Measurements from ENCODE around the gene TIMP4. TPM values are rescaled to one million over a fixed set of nuclear protein-coding genes. Genes with fewer than 3 reads are reported as not detected.

The TIMP4 gene
- total and polyA plus RNA-seq, 8 donors: 0.13 to 11.3 (median 0.46) TPM

DNA sequence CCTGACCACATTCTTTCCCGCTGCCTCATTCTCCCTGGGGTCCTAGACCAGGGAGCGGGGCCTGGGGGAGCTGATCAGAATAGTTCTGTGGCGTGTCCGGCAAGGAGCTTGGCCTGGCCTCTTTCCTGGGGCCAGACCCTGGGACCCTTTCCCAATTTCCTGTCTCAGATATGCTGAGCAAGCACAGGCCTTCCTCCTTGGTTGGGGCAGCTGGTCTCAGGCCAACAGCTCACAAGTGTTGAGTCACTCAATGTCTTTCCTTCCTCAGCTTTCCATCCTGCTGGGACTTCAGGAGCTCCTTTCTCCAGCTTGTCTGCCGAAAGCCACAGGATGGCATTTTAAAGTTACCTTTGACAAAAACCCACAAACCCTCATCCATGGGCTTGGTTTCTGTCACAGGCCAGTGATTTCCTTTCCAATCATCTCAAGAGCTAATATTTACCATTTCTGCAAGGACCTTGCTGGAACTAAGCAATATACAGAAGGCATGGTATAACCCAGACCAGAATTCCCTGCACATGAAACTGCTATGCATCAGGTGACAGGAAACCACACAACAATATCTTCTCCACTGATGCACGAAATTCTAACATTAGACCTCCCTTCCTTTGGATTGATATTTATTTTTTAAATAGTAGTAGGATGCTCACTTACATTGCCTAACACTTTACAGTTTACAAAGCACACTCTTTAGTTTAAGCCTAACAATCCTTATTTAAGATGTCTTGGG is 19.5 kb upstream of the TIMP4 start:
- intact Hi-C loops (cut with DNase I): no loop called here
- H3K9me3 ChIP-seq: no peaks in the 10 kb centered on the region
- H3K27me3 ChIP-seq: no peaks in the 10 kb centered on the region
- TF ChIP-seq, protein P1, sequence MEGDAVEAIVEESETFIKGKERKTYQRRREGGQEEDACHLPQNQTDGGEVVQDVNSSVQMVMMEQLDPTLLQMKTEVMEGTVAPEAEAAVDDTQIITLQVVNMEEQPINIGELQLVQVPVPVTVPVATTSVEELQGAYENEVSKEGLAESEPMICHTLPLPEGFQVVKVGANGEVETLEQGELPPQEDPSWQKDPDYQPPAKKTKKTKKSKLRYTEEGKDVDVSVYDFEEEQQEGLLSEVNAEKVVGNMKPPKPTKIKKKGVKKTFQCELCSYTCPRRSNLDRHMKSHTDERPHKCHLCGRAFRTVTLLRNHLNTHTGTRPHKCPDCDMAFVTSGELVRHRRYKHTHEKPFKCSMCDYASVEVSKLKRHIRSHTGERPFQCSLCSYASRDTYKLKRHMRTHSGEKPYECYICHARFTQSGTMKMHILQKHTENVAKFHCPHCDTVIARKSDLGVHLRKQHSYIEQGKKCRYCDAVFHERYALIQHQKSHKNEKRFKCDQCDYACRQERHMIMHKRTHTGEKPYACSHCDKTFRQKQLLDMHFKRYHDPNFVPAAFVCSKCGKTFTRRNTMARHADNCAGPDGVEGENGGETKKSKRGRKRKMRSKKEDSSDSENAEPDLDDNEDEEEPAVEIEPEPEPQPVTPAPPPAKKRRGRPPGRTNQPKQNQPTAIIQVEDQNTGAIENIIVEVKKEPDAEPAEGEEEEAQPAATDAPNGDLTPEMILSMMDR (IDR thresholded peaks at IDR 0.05): no peak
- ATAC-seq: peak; percentile 4
- peak in 2 of 4 donors; percentile 64 to 79 for DNase-seq
- peaks cover 12 to 53% of the 10 kb centered on the region in 2 donors for H3K4me1 ChIP-seq
- H3K4me3 ChIP-seq: no peak overlapping the region
- H3K36me3 ChIP-seq: no peaks in the 10 kb centered on the region
- peak overlapping the region in 1 of 2 donors; percentile 80 for H3K27ac ChIP-seq

DNA sequence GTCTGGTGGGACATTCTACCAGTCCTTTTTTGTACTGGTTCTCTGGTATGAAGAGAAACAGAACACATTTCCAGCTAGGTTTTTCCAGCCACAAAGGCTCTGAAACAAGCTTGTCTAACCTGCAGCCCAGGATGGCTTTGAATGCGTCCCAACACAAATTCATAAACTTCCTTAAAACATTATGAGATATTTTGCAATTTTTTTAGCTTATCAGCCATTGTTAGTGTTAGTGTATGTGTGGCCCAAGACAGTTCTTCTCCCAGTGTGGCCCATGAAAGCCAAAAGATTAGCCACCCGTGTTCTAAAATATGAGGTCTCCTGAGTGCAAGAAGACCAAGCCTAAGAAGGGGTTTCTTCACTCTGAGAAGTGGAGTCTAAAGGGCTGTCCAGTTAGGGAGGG is 18.4 kb upstream of the TIMP4 start:
- TF ChIP-seq, protein P1 (IDR thresholded peaks at IDR 0.05): no peak
- no peaks in the 10 kb centered on the region for H3K36me3 ChIP-seq
- DNase-seq: no peak
- intact Hi-C loops (cut with DNase I): no loop called here
- no peak for ATAC-seq
- no peak overlapping the region for H3K4me3 ChIP-seq
- H3K4me1 ChIP-seq: peaks cover 12 to 53% of the 10 kb centered on the region in 2 donors
- no peaks in the 10 kb centered on the region for H3K27me3 ChIP-seq
- H3K9me3 ChIP-seq: peaks cover 0 to 11% of the 10 kb centered on the region in 2 donors
- H3K27ac ChIP-seq: peak overlapping the region in 1 of 2 donors; percentile 80

DNA sequence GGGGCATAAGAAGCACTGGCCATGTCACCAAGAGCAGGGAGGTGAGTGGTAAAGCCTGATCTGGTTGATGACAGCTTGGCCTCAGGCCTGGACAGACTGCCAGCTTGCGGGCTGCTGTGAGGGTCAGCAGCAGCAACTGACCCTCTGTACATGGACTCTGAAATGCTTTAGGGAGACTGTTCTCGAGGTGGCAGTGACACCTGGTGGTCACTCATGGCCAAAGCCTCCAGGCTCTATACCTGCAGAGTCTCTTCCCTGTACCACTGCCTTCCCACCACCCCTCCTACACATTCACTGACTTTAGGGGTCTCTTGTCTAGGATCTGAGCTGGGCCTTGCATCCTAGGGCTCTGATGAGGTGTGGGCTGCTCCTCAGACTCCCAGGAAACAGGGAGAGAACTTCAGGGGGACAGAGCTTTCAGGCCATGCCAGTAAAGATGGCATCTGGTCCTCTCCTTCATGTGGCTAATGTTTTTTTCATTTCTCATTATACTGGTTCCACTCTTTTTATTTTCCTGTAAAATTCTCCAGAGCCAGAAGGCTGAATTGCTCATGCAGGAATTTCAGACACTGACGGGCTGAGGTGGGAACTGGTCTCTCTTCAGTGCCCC is 17.2 kb upstream of the TIMP4 start:
- DNase-seq: peak in 2 of 4 donors; percentile 61 to 63
- no peak overlapping the region for H3K27ac ChIP-seq
- H3K36me3 ChIP-seq: no peaks in the 10 kb centered on the region
- H3K27me3 ChIP-seq: no peaks in the 10 kb centered on the region
- no peak overlapping the region for H3K4me3 ChIP-seq
- peaks cover 0 to 15% of the 10 kb centered on the region in 2 donors for H3K9me3 ChIP-seq
- peaks cover 12 to 53% of the 10 kb centered on the region in 2 donors for H3K4me1 ChIP-seq
- TF ChIP-seq, protein P1 (IDR thresholded peaks at IDR 0.05): peak; percentile 77 to 90
- intact Hi-C loops (cut with DNase I): no loop called here
- peak; percentile 79 for ATAC-seq

DNA sequence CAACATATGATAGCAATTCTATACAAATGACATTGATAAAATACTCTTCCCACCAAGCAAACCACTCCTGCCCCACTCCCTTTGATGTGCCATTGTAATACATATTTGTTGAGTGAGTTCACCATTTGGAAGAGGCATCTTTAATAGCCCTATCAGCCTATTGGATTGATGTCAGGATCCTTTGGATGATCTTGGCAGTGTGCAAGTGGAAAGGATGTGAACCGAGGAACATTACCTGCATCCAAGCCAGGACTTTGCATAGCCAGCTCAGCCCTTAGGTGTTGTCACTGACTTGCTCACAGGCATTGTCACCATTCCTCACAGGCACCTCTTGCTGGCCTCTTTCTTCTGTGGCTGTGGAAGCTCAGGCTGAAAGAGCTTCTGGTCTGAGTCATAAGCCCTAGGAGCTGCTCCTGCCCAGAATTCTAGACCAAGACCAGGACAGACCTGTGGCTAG is 16.5 kb upstream of the TIMP4 start:
- intact Hi-C loops (cut with DNase I): no loop called here
- peaks cover 0 to 15% of the 10 kb centered on the region in 2 donors for H3K9me3 ChIP-seq
- no peak overlapping the region for H3K4me3 ChIP-seq
- H3K36me3 ChIP-seq: no peaks in the 10 kb centered on the region
- H3K4me1 ChIP-seq: peaks cover 12 to 55% of the 10 kb centered on the region in 2 donors
- ATAC-seq: no peak
- no peak overlapping the region for H3K27ac ChIP-seq
- H3K27me3 ChIP-seq: no peaks in the 10 kb centered on the region
- TF ChIP-seq, protein P1 (IDR thresholded peaks at IDR 0.05): no peak
- no peak for DNase-seq

DNA sequence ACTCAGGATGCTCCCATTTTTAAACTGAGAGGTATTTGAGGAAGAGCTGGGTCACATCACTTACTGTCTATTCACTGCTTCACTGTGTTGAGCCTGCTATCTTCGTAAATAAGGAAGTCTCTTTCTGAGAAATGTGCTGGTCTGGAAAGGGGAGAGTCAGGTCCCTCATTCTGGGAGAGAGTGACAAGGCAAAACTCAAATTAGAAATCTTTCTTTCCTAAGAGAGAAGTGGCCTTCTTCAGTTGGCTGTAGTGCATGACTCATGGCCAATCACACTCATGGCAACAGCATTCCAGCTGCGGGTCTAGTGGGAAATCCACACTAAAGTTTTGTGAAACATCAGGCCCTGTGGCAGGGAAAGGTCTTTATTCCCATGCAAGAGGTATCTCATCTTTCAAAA is 11.5 kb upstream of the TIMP4 start:
- peak; percentile 90 for ATAC-seq
- TF ChIP-seq, protein P1 (IDR thresholded peaks at IDR 0.05): no peak

More for the DNA sequence above, 11.5 kb upstream of the TIMP4 start:
- no peak for DNase-seq
- Histone ChIP-seq H3K4me1 (peaks cover 0 to 18% of the 10 kb centered on the region in 2 donors), H3K36me3 (no peaks in the 10 kb centered on the region), H3K4me3 (no peak overlapping the region), H3K9me3 (peaks cover 0 to 15% of the 10 kb centered on the region in 2 donors), H3K27me3 (no peaks in the 10 kb centered on the region), H3K27ac (peak overlapping the region in 1 of 2 donors; percentile 81)
- intact Hi-C loops (cut with DNase I): no loop called here
